Stomach (tissue), 4 donors: ENCODE measurements around the gene MTHFD2.

Source experiments
- CTCF ChIP-seq, 7 experiments: fragments of 450-650 bp in 4 of 7; fragments of 200-600 bp in 3 of 7; sonication (generic) in 3 of 7; IDR thresholded peaks; one replicate each; pipeline ENCODE4 v1.5.1; 2016 to 2019; ENCODE audit warnings: antibody characterized with exemption in 7 of 7, control low read depth in 2 of 7, mild to moderate bottlenecking in 1 of 7
- EP300 ChIP-seq: sonication (generic); formaldehyde crosslinking; IDR thresholded peaks from one replicate; pipeline ENCODE4 v1.6.1; 2017; ENCODE audit warnings: antibody characterized with exemption
- POLR2A ChIP-seq, 4 donors: fragments of 450-650 bp; IDR thresholded peaks; one replicate each; pipeline ENCODE4 v1.6.1; 2016; ENCODE audit warnings: antibody characterized with exemption in 4 of 4, control low read depth in 2 of 4, mild to moderate bottlenecking in 1 of 4, moderate library complexity in 1 of 4
- POLR2AphosphoS5 ChIP-seq, 3 donors: sonication (generic); formaldehyde crosslinking; IDR thresholded peaks; one replicate each; pipeline ENCODE4 v1.6.1; 2016; ENCODE audit warnings: antibody characterized with exemption in 3 of 3

- TF ChIP-seq CTCF (IDR thresholded peaks at IDR 0.05) (peak in 1 of 7 experiments; percentile 8), POLR2A (IDR thresholded peaks at IDR 0.05) (no peak), POLR2AphosphoS5 (IDR thresholded peaks at IDR 0.05) (peak in 1 of 3 donors; percentile 53), EP300 (no peak)
Observed at GRCh38 chr2:74199275-74199701, 873 bp downstream of the MTHFD2 start.
